Natural killer cell (primary cell): ENCODE measurements around the gene GALNTL6. TPM values are rescaled to one million over a fixed set of nuclear protein-coding genes. Genes with fewer than 3 reads are reported as not detected.

Source experiments
- ATAC-seq, 3 donors: fragments of 150-1000 bp in 2 of 3; fragments of 200-7000 bp in 1 of 3; cut with Tn5 transposase; 1 replicate in 1 of 3; 2 replicates in 2 of 3; pipeline ENCODE4 v1.10.0; 2021; ENCODE audit warnings: mild to moderate bottlenecking in 2 of 3, moderate library complexity in 2 of 3
- DNase-seq, 2 donors: peaks; one replicate each; pipeline versions ENCODE4 v3.0.0 to v3.0.0-alpha.2; 2013 to 2021; ENCODE audit warnings: mixed read lengths in 1 of 2
- H3K27ac ChIP-seq: one replicate; pipeline ENCODE4 v1.5.1; 2013; ENCODE audit warnings: mild to moderate bottlenecking, low read length
- H3K27me3 ChIP-seq: one replicate; pipeline ENCODE4 v1.6.1; 2013; ENCODE audit warnings: low read length; ENCODE audit not compliant: control insufficient read depth, insufficient read depth
- H3K36me3 ChIP-seq: one replicate; pipeline ENCODE4 v1.6.1; 2013; ENCODE audit warnings: low read length; ENCODE audit not compliant: control insufficient read depth, insufficient read depth
- H3K4me1 ChIP-seq: one replicate; pipeline ENCODE4 v1.6.1; 2013; ENCODE audit warnings: low read length; ENCODE audit not compliant: control insufficient read depth, insufficient read depth
- H3K4me3 ChIP-seq: one replicate; pipeline ENCODE4 v1.5.1; 2013; ENCODE audit warnings: low read length
- H3K9me3 ChIP-seq: one replicate; pipeline ENCODE4 v1.6.1; 2013; ENCODE audit warnings: low read length; ENCODE audit not compliant: control insufficient read depth, insufficient read depth
- H3K27ac Mint-ChIP-seq, 2 donors: one replicate each; pipeline ENCODE4 v1.8.0; 2022; ENCODE audit warnings: mild to moderate bottlenecking in 2 of 2, mixed read lengths in 2 of 2, moderate library complexity in 1 of 2
- H3K27me3 Mint-ChIP-seq, 2 donors: one replicate each; pipeline ENCODE4 v1.8.0; 2022; ENCODE audit warnings: low read depth in 2 of 2, mixed read lengths in 2 of 2
- H3K36me3 Mint-ChIP-seq: one replicate; pipeline ENCODE4 v1.8.0; 2022; ENCODE audit warnings: mixed read lengths
- H3K4me1 Mint-ChIP-seq, 2 donors: one replicate each; pipeline ENCODE4 v1.8.0; 2022; ENCODE audit warnings: mixed read lengths in 2 of 2
- H3K4me3 Mint-ChIP-seq: one replicate; pipeline ENCODE4 v1.8.0; 2022; ENCODE audit warnings: mild to moderate bottlenecking, moderate library complexity, mixed read lengths
- H3K9me3 Mint-ChIP-seq, 2 donors: one replicate each; pipeline ENCODE4 v1.8.0; 2022; ENCODE audit warnings: mixed read lengths in 2 of 2
- CTCF ChIP-seq: fragments of 200-600 bp; IDR thresholded peaks from one replicate; pipeline ENCODE4 v1.8.0; 2022; ENCODE audit warnings: antibody characterized with exemption
- WGBS: methylation state at CpG from one replicate; pipeline ENCODE4 v1.1.7; 2013; ENCODE audit warnings: missing lambda C conversion rate; ENCODE audit not compliant: insufficient coverage; 5-methylcytosine and 5-hydroxymethylcytosine counted together
- intact Hi-C: fragments of 100-400 bp; cut with micrococcal nuclease; formaldehyde crosslinking; loops from one replicate; pipeline ENCODE4 v1.14.2; 2022
- total RNA-seq, 4 donors: library from RNA; stranded (reverse); fragments of 120-200 nt in 1 of 4; gene quantifications; one replicate each; pipeline versions ENCODE4 v1.2.3 to v1.2.4, GENCODE V29; 2013 to 2022

Gene GALNTL6
- total RNA-seq, 3 donors from 2014 or later (not counting 1 experiment from before 2014, with no cell fraction given), result not detected

- no peaks in the 10 kb centered on the region for H3K27me3 Mint-ChIP-seq
- no peak overlapping the region for H3K27ac ChIP-seq
- ATAC-seq (no peak), DNase-seq (no peak)
- intact Hi-C loops, result no loop called here
- H3K9me3 ChIP-seq, result no peaks in the 10 kb centered on the region
- no peak for TF ChIP-seq CTCF
- no peak overlapping the region for H3K27ac Mint-ChIP-seq
- no peaks in the 10 kb centered on the region for H3K27me3 ChIP-seq
- H3K4me1 ChIP-seq, result no peaks in the 10 kb centered on the region
- no peaks in the 10 kb centered on the region for H3K36me3 Mint-ChIP-seq
- WGBS, result 82% methylated on average over 2 of the region's 2 CpGs
- no peak overlapping the region for H3K4me3 Mint-ChIP-seq
- no peak overlapping the region for H3K4me3 ChIP-seq
- H3K9me3 Mint-ChIP-seq, result peaks cover 7% of the 10 kb centered on the region in 2 donors
- no peaks in the 10 kb centered on the region for H3K36me3 ChIP-seq
- H3K4me1 Mint-ChIP-seq, result no peaks in the 10 kb centered on the region
These were observed 835.3 kb downstream of the GALNTL6 start for GRCh38 chr4:172648471-172648870.

GRCh38 chr4:172649143-172649542, 835.9 kb downstream of the GALNTL6 start:
- TF ChIP-seq CTCF, result no peak

GRCh38 chr4:172650758-172651530, 837.7 kb downstream of the GALNTL6 start:
- no peak for ATAC-seq

More at GRCh38 chr4:172649143-172649542, 835.9 kb downstream of the GALNTL6 start:
- no peaks in the 10 kb centered on the region for H3K4me1 Mint-ChIP-seq
- Histone ChIP-seq H3K4me3 (no peak overlapping the region), H3K9me3 (no peaks in the 10 kb centered on the region), H3K36me3 (no peaks in the 10 kb centered on the region), H3K27ac (no peak overlapping the region), H3K27me3 (no peaks in the 10 kb centered on the region), H3K4me1 (no peaks in the 10 kb centered on the region)
- WGBS, result no CpG with 5 or more reads among the region's 2 CpGs
- H3K27me3 Mint-ChIP-seq, result no peaks in the 10 kb centered on the region
- ATAC-seq (no peak), DNase-seq (no peak)
- no peak overlapping the region for H3K27ac Mint-ChIP-seq
- intact Hi-C loops, result no loop called here
- peaks cover 6 to 9% of the 10 kb centered on the region in 2 donors for H3K9me3 Mint-ChIP-seq
- H3K36me3 Mint-ChIP-seq, result no peaks in the 10 kb centered on the region
- no peak overlapping the region for H3K4me3 Mint-ChIP-seq

More at GRCh38 chr4:172650758-172651530, 837.7 kb downstream of the GALNTL6 start:
- Histone ChIP-seq H3K36me3 (no peaks in the 10 kb centered on the region), H3K27ac (no peak overlapping the region), H3K4me1 (no peaks in the 10 kb centered on the region), H3K9me3 (no peaks in the 10 kb centered on the region), H3K27me3 (no peaks in the 10 kb centered on the region), H3K4me3 (no peak overlapping the region)
- H3K4me3 Mint-ChIP-seq, result no peak overlapping the region
- DNase-seq, result no peak
- WGBS, result 83% methylated on average over 1 of the region's 1 CpG
- no peaks in the 10 kb centered on the region for H3K27me3 Mint-ChIP-seq
- H3K9me3 Mint-ChIP-seq, result peaks cover 5 to 9% of the 10 kb centered on the region in 2 donors
- intact Hi-C loops, result no loop called here
- H3K4me1 Mint-ChIP-seq, result no peaks in the 10 kb centered on the region
- TF ChIP-seq CTCF, result no peak
- H3K36me3 Mint-ChIP-seq, result no peaks in the 10 kb centered on the region
- no peak overlapping the region for H3K27ac Mint-ChIP-seq
